HG02763 (cell line): Measurements from ENCODE around the gene GLG1.
"Not testable (repeated sequence)": the region's sequence is repeated elsewhere in the genome, so short reads cannot be mapped to it uniquely, and the experiment has no call there.

Experiments
- ATAC-seq: cut with Tn5 transposase; IDR thresholded peaks from one replicate; pipeline ENCODE4 v1.9.1; 2021; ENCODE audit warnings: mild to moderate bottlenecking, moderate library complexity; ENCODE audit not compliant: unreplicated experiment

GLG1 gene

GRCh38 chr16:74413485-74413884 is 193.4 kb downstream of the GLG1 start:
- ATAC-seq, result not testable (repeated sequence)

- not testable (repeated sequence) for ATAC-seq
Measured at GRCh38 chr16:74412775-74413390, 194.0 kb downstream of the GLG1 start.

- not testable (repeated sequence) for ATAC-seq
Measured at GRCh38 chr16:74412138-74412774, 194.7 kb downstream of the GLG1 start.

- ATAC-seq, result not testable (repeated sequence)
Measured at GRCh38 chr16:74410981-74411380, 195.9 kb downstream of the GLG1 start.

GRCh38 chr16:74410057-74410957 is 196.6 kb downstream of the GLG1 start:
- not testable (repeated sequence) for ATAC-seq

GRCh38 chr16:74409185-74409981 is 197.5 kb downstream of the GLG1 start:
- not testable (repeated sequence) for ATAC-seq

- not testable (repeated sequence) for ATAC-seq
Measured at GRCh38 chr16:74407362-74407705, 199.6 kb downstream of the GLG1 start.

- ATAC-seq, result not testable (repeated sequence)
Measured at GRCh38 chr16:74406600-74407361, 200.1 kb downstream of the GLG1 start.

- not testable (repeated sequence) for ATAC-seq
Measured at GRCh38 chr16:74404148-74404933, 202.6 kb downstream of the GLG1 start.

- not testable (repeated sequence) for ATAC-seq
Measured at GRCh38 chr16:74400238-74400637, 206.7 kb downstream of the GLG1 start.

GRCh38 chr16:74398212-74398895 is 208.6 kb downstream of the GLG1 start:
- not testable (repeated sequence) for ATAC-seq
